H1 (cell line): ENCODE measurements around the gene AKR7A2. TPM values are rescaled to one million over a fixed set of nuclear protein-coding genes. Genes with fewer than 3 reads are reported as not detected.

Experiments
- CTCF ChIA-PET: fragments of 300-600 bp; sonication (Branson Sonifier 250); formaldehyde crosslinking; loops from one replicate; lab custom pipeline; 2021; ENCODE audit not compliant: partially characterized antibody; lab: Charles Lee
- POLR2A ChIA-PET: fragments of 300-600 bp; sonication (Branson Sonifier 250); formaldehyde crosslinking; loops from one replicate; lab custom pipeline; 2021; ENCODE audit warnings: inconsistent platforms; ENCODE audit not compliant: partially characterized antibody; lab: Charles Lee
- DNase-seq, 2 experiments: peaks; one replicate each; pipeline versions ENCODE4 v3.0.0 to v3.0.0-alpha.2; 2010 to 2022; ENCODE audit warnings: low spot score in 2 of 2, low read depth in 1 of 2, mixed read lengths in 1 of 2
- FAIRE-seq: peaks from 2 replicates; lab custom pipeline; 2011; peaks lifted over from hg19 to GRCh38; lab: Jason Lieb, UNC
- H2AFZ ChIP-seq: 2 replicates; pipeline ENCODE4 v1.8.1; 2012; ENCODE audit warnings: low read length, inconsistent platforms
- H2AK5ac ChIP-seq: 2 replicates; pipeline ENCODE4 v1.6.1; 2013; ENCODE audit warnings: low read depth, low read length
- H2BK120ac ChIP-seq: replicated peaks from 2 replicates; pipeline ENCODE3; 2013; ENCODE audit warnings: low read depth, low read length, inconsistent platforms
- H2BK12ac ChIP-seq: 2 replicates; pipeline ENCODE4 v1.6.1; 2013; ENCODE audit warnings: low read depth, low read length
- H2BK15ac ChIP-seq: 2 replicates; pipeline ENCODE4 v1.6.1; 2013; ENCODE audit warnings: low read length
- H2BK20ac ChIP-seq: 2 replicates; pipeline ENCODE4 v1.6.1; 2013; ENCODE audit warnings: low read length
- H2BK5ac ChIP-seq: 2 replicates; pipeline ENCODE4 v1.6.1; 2013; ENCODE audit warnings: low read depth, low read length
- H3K14ac ChIP-seq: 2 replicates; pipeline ENCODE4 v1.6.1; 2013; ENCODE audit warnings: inconsistent platforms; ENCODE audit not compliant: insufficient read length
- H3K18ac ChIP-seq: 2 replicates; pipeline ENCODE4 v1.6.1; 2013; ENCODE audit warnings: low read length; ENCODE audit errors: extremely low read depth
- H3K23ac ChIP-seq: 2 replicates; pipeline ENCODE4 v1.6.1; 2013; ENCODE audit warnings: inconsistent platforms; ENCODE audit not compliant: insufficient read length
- H3K23me2 ChIP-seq: 2 replicates; pipeline ENCODE4 v1.6.1; 2013; ENCODE audit warnings: low read depth, low read length
- H3K27ac ChIP-seq: 2 replicates; pipeline ENCODE4 v1.6.1; 2011; ENCODE audit warnings: low read depth, low read length, inconsistent platforms
- H3K27me3 ChIP-seq, 4 experiments: replicated peaks in 1 of 4; 1 replicate in 1 of 4; 2 replicates in 3 of 4; pipeline versions ENCODE4 v1.6.1 to v1.8.1; 2011 to 2013; ENCODE audit warnings: low read length in 3 of 4, mild to moderate bottlenecking in 3 of 4, inconsistent platforms in 2 of 4, mixed read lengths in 2 of 4, moderate library complexity in 1 of 4; ENCODE audit not compliant: control insufficient read depth in 3 of 4, insufficient read depth in 3 of 4; ENCODE audit errors: extremely low read depth in 1 of 4
- H3K36me3 ChIP-seq, 4 experiments: 2 replicates each; pipeline versions ENCODE4 v1.6.1 to v1.8.1; 2011 to 2013; ENCODE audit warnings: mild to moderate bottlenecking in 4 of 4, low read length in 3 of 4, moderate library complexity in 2 of 4, control low read depth in 1 of 4, inconsistent platforms in 1 of 4; ENCODE audit not compliant: insufficient read depth in 4 of 4, control insufficient read depth in 2 of 4
- H3K4ac ChIP-seq: replicated peaks from 2 replicates; pipeline ENCODE3; 2013; ENCODE audit warnings: low read length, low read depth, mixed read lengths, inconsistent platforms; ENCODE audit not compliant: insufficient read length
- H3K4me1 ChIP-seq, 4 experiments: replicated peaks in 1 of 4; 1 replicate in 1 of 4; 2 replicates in 3 of 4; pipeline versions ENCODE4 v1.6.1 to v1.8.1; 2011 to 2013; ENCODE audit warnings: low read length in 3 of 4, inconsistent platforms in 2 of 4, mixed read lengths in 1 of 4; ENCODE audit not compliant: insufficient read depth in 4 of 4, control insufficient read depth in 3 of 4
- H3K4me2 ChIP-seq, 2 experiments: 2 replicates each; pipeline versions ENCODE4 v1.6.1 to v1.8.1; 2011 to 2013; ENCODE audit warnings: low read depth in 2 of 2, low read length in 2 of 2, control low read depth in 1 of 2, inconsistent platforms in 1 of 2, mild to moderate bottlenecking in 1 of 2; ENCODE audit not compliant: insufficient read depth in 1 of 2
- H3K4me3 ChIP-seq, 4 experiments: fragments of 200-600, 300-600 bp in 1 of 4; sonication (generic), shearing (Covaris generic), sonication (Bioruptor Twin) in 1 of 4; 2 replicates each; pipeline versions ENCODE4 v1.5.1 to v1.8.1; 2011 to 2016; ENCODE audit warnings: low read length in 4 of 4, low read depth in 3 of 4, control low read depth in 2 of 4, inconsistent platforms in 2 of 4, mild to moderate bottlenecking in 2 of 4, mixed read lengths in 1 of 4, moderate library complexity in 1 of 4; ENCODE audit not compliant: insufficient read depth in 2 of 4; ENCODE audit errors: extremely low read depth in 1 of 4
- H3K56ac ChIP-seq: replicated peaks from 2 replicates; pipeline ENCODE3; 2013; ENCODE audit warnings: low read depth, mild to moderate bottlenecking, mixed read lengths, low read length, inconsistent platforms; ENCODE audit not compliant: insufficient read length
- H3K79me1 ChIP-seq: 2 replicates; pipeline ENCODE4 v1.6.1; 2013; ENCODE audit warnings: low read depth, low read length, control low read depth
- H3K79me2 ChIP-seq, 2 experiments: 2 replicates each; pipeline versions ENCODE4 v1.6.1 to v1.8.1; 2012 to 2013; ENCODE audit warnings: low read length in 2 of 2, mild to moderate bottlenecking in 2 of 2, inconsistent platforms in 1 of 2; ENCODE audit not compliant: insufficient read depth in 2 of 2, control insufficient read depth in 1 of 2
- H3K9ac ChIP-seq, 4 experiments: replicated peaks in 1 of 4; 1 replicate in 1 of 4; 2 replicates in 3 of 4; pipeline versions ENCODE4 v1.6.1 to v1.8.1; 2011 to 2013; ENCODE audit warnings: low read depth in 3 of 4, low read length in 3 of 4, control low read depth in 2 of 4, mild to moderate bottlenecking in 2 of 4, moderate library complexity in 2 of 4, inconsistent platforms in 1 of 4; ENCODE audit errors: extremely low read depth in 1 of 4
- H3K9me3 ChIP-seq, 2 experiments: 2 replicates each; pipeline versions ENCODE4 v1.6.1 to v1.8.1; 2012 to 2013; ENCODE audit warnings: mild to moderate bottlenecking in 2 of 2, moderate library complexity in 2 of 2, control low read depth in 1 of 2, inconsistent platforms in 1 of 2, low read depth in 1 of 2, low read length in 1 of 2, mixed read lengths in 1 of 2; ENCODE audit not compliant: insufficient read depth in 2 of 2
- H4K20me1 ChIP-seq, 2 experiments: replicated peaks in 1 of 2; 2 replicates each; pipeline versions ENCODE3 to v1.8.1; 2011 to 2013; ENCODE audit warnings: inconsistent platforms in 2 of 2, low read length in 2 of 2, mild to moderate bottlenecking in 1 of 2; ENCODE audit not compliant: insufficient read depth in 2 of 2, control insufficient read depth in 1 of 2
- H4K5ac ChIP-seq: 2 replicates; pipeline ENCODE4 v1.6.1; 2013; ENCODE audit warnings: low read length, low read depth, mixed read lengths, inconsistent platforms; ENCODE audit not compliant: insufficient read length
- H4K8ac ChIP-seq: 2 replicates; pipeline ENCODE4 v1.8.0; 2013; ENCODE audit warnings: mild to moderate bottlenecking, moderate library complexity, low read length, inconsistent platforms; ENCODE audit not compliant: insufficient read depth; ENCODE audit errors: extremely low read depth
- H4K91ac ChIP-seq: replicated peaks from 2 replicates; pipeline ENCODE3; 2013; ENCODE audit warnings: low read length, mixed read lengths, inconsistent platforms; ENCODE audit not compliant: insufficient read length
- ATF3 ChIP-seq: IDR thresholded peaks from 2 replicates; pipeline ENCODE4 v1.6.1; 2011; ENCODE audit warnings: low read depth, mild to moderate bottlenecking, low read length; ENCODE audit not compliant: insufficient read depth
- CEBPB ChIP-seq: IDR thresholded peaks from 2 replicates; pipeline ENCODE4 v1.6.1; 2012; ENCODE audit warnings: low read depth, low read length
- E2F6 ChIP-seq: IDR thresholded peaks from 2 replicates; pipeline ENCODE4 v1.6.1; 2012; ENCODE audit warnings: inconsistent platforms
- KDM4A ChIP-seq: IDR thresholded peaks from one replicate; pipeline ENCODE4 v1.7.1; 2012; ENCODE audit warnings: low read depth, mild to moderate bottlenecking, moderate library complexity, low read length, inconsistent platforms; ENCODE audit not compliant: severe bottlenecking
- KDM5A ChIP-seq: fragments of 200-600 bp; IDR thresholded peaks from 2 replicates; pipeline ENCODE4 v1.7.1; 2012; ENCODE audit warnings: mild to moderate bottlenecking, low read length, inconsistent platforms, mixed read lengths
- PHF8 ChIP-seq: fragments of 200-600 bp; sonication (generic); conservative IDR thresholded peaks from 2 replicates; pipeline ENCODE4 v1.7.1; 2012; ENCODE audit warnings: low read depth, mild to moderate bottlenecking, inconsistent platforms, low read length, moderate library complexity
- RNF2 ChIP-seq: fragments of 200-900, 300-1000 bp; sonication (generic); IDR thresholded peaks from 2 replicates; pipeline ENCODE4 v1.7.1; 2016; ENCODE audit warnings: borderline replicate concordance, low read depth, mild to moderate bottlenecking, antibody characterized with exemption, low read length; ENCODE audit not compliant: poor library complexity, severe bottlenecking; ENCODE audit errors: missing control alignments
- RXRA ChIP-seq: IDR thresholded peaks from 2 replicates; pipeline ENCODE4 v1.6.1; 2011; ENCODE audit warnings: low read depth, mild to moderate bottlenecking, low read length, moderate library complexity; ENCODE audit not compliant: insufficient read depth
- SIN3A ChIP-seq, 2 experiments: IDR thresholded peaks in 1 of 2; conservative IDR thresholded peaks in 1 of 2; 2 replicates each; pipeline ENCODE4 v1.6.1; 2011 to 2012; ENCODE audit warnings: low read length in 2 of 2, improper control_type of control experiment in 1 of 2, low read depth in 1 of 2, mild to moderate bottlenecking in 1 of 2
- WGBS, 2 experiments: shearing (Covaris generic) in 1 of 2; methylation state at CpG; one replicate each; pipeline versions ENCODE4 v1.1.6 to v1.1.7; 2013 to 2015; ENCODE audit warnings: low lambda C conversion rate in 2 of 2, mixed read lengths in 2 of 2, inconsistent platforms in 1 of 2, low coverage in 1 of 2, missing lambda C conversion rate in 1 of 2; ENCODE audit not compliant: insufficient replicate concordance in 2 of 2, insufficient coverage in 1 of 2, insufficient read length in 1 of 2; ENCODE audit errors: extremely low coverage in 1 of 2, missing lambda C conversion rate in 1 of 2; 5-methylcytosine and 5-hydroxymethylcytosine counted together
- polyA plus RNA-seq, 7 experiments: library from polyadenylated mRNA; depleted of rRNA in 3 of 7; stranded (reverse) in 5 of 7; unstranded in 2 of 7; fragments of >200 nt in 5 of 7; fragments of 200-250 nt in 2 of 7; gene quantifications; 1 replicate in 5 of 7; 2 replicates in 1 of 7; 4 replicates in 1 of 7; pipeline versions ENCODE4 v1.2.1 to v1.2.3, GENCODE V29; 2011 to 2013; ENCODE audit warnings: missing spikeins in 2 of 7, mixed read lengths in 2 of 7
- total RNA-seq: library from RNA; stranded (reverse); fragmentation: NEBNext Ultra II Directional; extraction: Animal tissue kit (Norgen Biotek cat#: 25700); gene quantifications from 2 replicates; pipeline ENCODE4 v1.2.1, GENCODE V29; 2021

AKR7A2 gene
- total and polyA plus RNA-seq, 2 of the 8 experiments (the other 6 are each of a cell fraction or from before 2014, with no cell fraction given), result 32.0 to 48.3 TPM

GRCh38 chr1:19311503-19311930, 427 bp downstream of the AKR7A2 start:
- DNase-seq (peak in 1 of 2 experiments; percentile 67), FAIRE-seq (no peak)
- peak overlapping the region; percentile 89 for H4K8ac ChIP-seq
- peak overlapping the region; percentile 20; the same call in 1 of the 2 replicates for H2AFZ ChIP-seq
- H2BK5ac ChIP-seq, result no peak overlapping the region
- peaks cover 2% of the 10 kb centered on the region; the same call in 1 of the 2 replicates for H3K79me1 ChIP-seq
- POLR2A ChIA-PET, result interaction anchor here (0.5 to 16.9 kb wide), 13 partner anchors 10 to 329 kb away, joined by 3 to 143 read pairs (median 4); partner anchors contain the start of genes AKR7A3, EMC1 and MRTO4
- peak overlapping the region; percentile 66 for H3K23ac ChIP-seq
- no peak overlapping the region for H2BK120ac ChIP-seq
- H2BK12ac ChIP-seq, result no peak overlapping the region
- H3K4me1 ChIP-seq, result peaks cover 0 to 14% (median 8%) of the 10 kb centered on the region in 4 experiments; a peak in 6 of 7 replicates
- H3K36me3 ChIP-seq, result peaks cover 0 to 10% (median 4%) of the 10 kb centered on the region in 4 experiments; a peak in 4 of 8 replicates
- no peak overlapping the region for H3K56ac ChIP-seq
- WGBS, 2 experiments, result 6% methylated on average over 22 of the region's 29 CpGs; no CpG with 5 or more reads in 1 of the 2 experiments
- CTCF ChIA-PET, result interaction anchor here (0.5 to 2.0 kb wide), 3 partner anchors 9 to 342 kb away, joined by 3 to 4 read pairs (median 3); no protein-coding TSS in a partner anchor
- peaks cover 6 to 10% of the 10 kb centered on the region in 2 experiments for H4K20me1 ChIP-seq
- peak overlapping the region; percentile 89 to 98 for H3K4me2 ChIP-seq
- H3K14ac ChIP-seq, result no peak overlapping the region
- H3K23me2 ChIP-seq, result peaks cover 10% of the 10 kb centered on the region; the same call in 1 of the 2 replicates
- no peaks in the 10 kb centered on the region for H3K9me3 ChIP-seq
- peaks cover 0 to 4% (median 1%) of the 10 kb centered on the region in 4 experiments; a peak in 1 of 7 replicates for H3K27me3 ChIP-seq
- no peak overlapping the region for H2BK15ac ChIP-seq
- H3K27ac ChIP-seq, result no peak overlapping the region
- no peak overlapping the region; the same call in 1 of the 2 replicates for H3K18ac ChIP-seq
- peak overlapping the region; percentile 62 to 89 (median 76) for H3K9ac ChIP-seq
- H3K79me2 ChIP-seq, result peaks cover 0 to 2% of the 10 kb centered on the region in 2 experiments; a peak in 1 of 4 replicates
- H2BK20ac ChIP-seq, result no peak overlapping the region
- H2AK5ac ChIP-seq, result no peak overlapping the region
- peak overlapping the region; percentile 66 to 91 (median 79) for H3K4me3 ChIP-seq
- H4K91ac ChIP-seq, result no peak overlapping the region
- peak overlapping the region; percentile 54 for H3K4ac ChIP-seq
- no peak overlapping the region for H4K5ac ChIP-seq
- 0 out of 4 replicates have a peak, but pooled peaks of 1 of the 2 experiments have one; percentile 8 for TF ChIP-seq SIN3A (conservative IDR thresholded peaks at IDR 0.05 in 1 of 2, IDR thresholded peaks at IDR 0.05 in 1 of 2; ENCODE audit: low read depth in 1 of 2, low read length in 2 of 2)
- no peak for TF ChIP-seq KDM5A
- peak; percentile 81 for TF ChIP-seq KDM4A
- TF ChIP-seq E2F6, result no peak
- TF ChIP-seq ATF3, result no peak
- no peak for TF ChIP-seq CEBPB
- no peak for TF ChIP-seq PHF8
- no peak for TF ChIP-seq RXRA
- TF ChIP-seq RNF2, result no peak
